Calu3 (cell line): Measurements from ENCODE around the gene FNDC3B. TPM values are rescaled to one million over a fixed set of nuclear protein-coding genes. Genes with fewer than 3 reads are reported as not detected.
"Not testable (repeated sequence)": the region's sequence is repeated elsewhere in the genome, so short reads cannot be mapped to it uniquely, and the experiment has no call there.

Source experiments
- BruUV-seq: library from RNA; stranded (reverse); fragments of 400-500 nt; replicated peaks from 2 replicates; lab custom pipeline; 2021; lab: Mats Ljungman, UMichigan
- CTCF ChIA-PET: fragments of 300-600 bp; sonication (Branson Sonifier 250); formaldehyde crosslinking; loops from one replicate; lab custom pipeline; 2022; ENCODE audit warnings: antibody characterized with exemption; lab: Charles Lee
- DNase-seq: peaks from one replicate; pipeline ENCODE4 v3.0.0; 2022
- H3K27ac Mint-ChIP-seq: one replicate; pipeline ENCODE4 v1.8.0; 2022; ENCODE audit warnings: mixed read lengths; ENCODE audit not compliant: unreplicated experiment
- H3K27me3 Mint-ChIP-seq: one replicate; pipeline ENCODE4 v1.8.0; 2022; ENCODE audit warnings: mixed read lengths; ENCODE audit not compliant: unreplicated experiment
- H3K36me3 Mint-ChIP-seq: one replicate; pipeline ENCODE4 v1.8.0; 2022; ENCODE audit warnings: mild to moderate bottlenecking, moderate library complexity, mixed read lengths; ENCODE audit not compliant: insufficient read depth, unreplicated experiment
- H3K4me1 Mint-ChIP-seq: one replicate; pipeline ENCODE4 v1.8.0; 2022; ENCODE audit warnings: mild to moderate bottlenecking, low read depth, mixed read lengths; ENCODE audit not compliant: unreplicated experiment
- H3K4me3 Mint-ChIP-seq: one replicate; pipeline ENCODE4 v1.8.0; 2022; ENCODE audit warnings: mild to moderate bottlenecking, low read depth, moderate library complexity, mixed read lengths; ENCODE audit not compliant: unreplicated experiment
- H3K9me3 Mint-ChIP-seq: one replicate; pipeline ENCODE4 v1.8.0; 2022; ENCODE audit warnings: low read depth, mixed read lengths; ENCODE audit not compliant: unreplicated experiment
- CTCF ChIP-seq: fragments of 200-600 bp; IDR thresholded peaks from one replicate; pipeline ENCODE4 v1.8.0; 2022; ENCODE audit warnings: antibody characterized with exemption; ENCODE audit not compliant: unreplicated experiment
- intact Hi-C: fragments of 100-400 bp; cut with micrococcal nuclease; formaldehyde crosslinking; loops from one replicate; pipeline ENCODE4 v1.10.0; 2022; ENCODE audit not compliant: unreplicated experiment
- total RNA-seq: library from RNA; stranded (reverse); gene quantifications from 2 replicates; pipeline ENCODE4 v1.2.3, GENCODE V29; 2022

Gene FNDC3B
- total RNA-seq, 1 experiment from 2014 or later: 453 TPM

GRCh38 chr3:171995486-171995885 lies 43.9 kb upstream of the FNDC3B start:
- H3K4me1 Mint-ChIP-seq: peaks cover 35% of the 10 kb centered on the region
- BruUV-seq: no TSS peak
- TF ChIP-seq CTCF: no peak
- H3K27me3 Mint-ChIP-seq: no peaks in the 10 kb centered on the region
- no peak overlapping the region for H3K4me3 Mint-ChIP-seq
- peaks cover 12% of the 10 kb centered on the region for H3K9me3 Mint-ChIP-seq
- no peak for DNase-seq
- no peak overlapping the region for H3K27ac Mint-ChIP-seq
- intact Hi-C loops: loop anchor here (2.0 kb wide), 1 partner anchor 51 kb away; no protein-coding TSS in a partner anchor
- H3K36me3 Mint-ChIP-seq: no peaks in the 10 kb centered on the region
- CTCF ChIA-PET: interaction anchor here (0.7 kb wide), 2 partner anchors 99 to 142 kb away, joined by 3 to 4 read pairs; no protein-coding TSS in a partner anchor

GRCh38 chr3:171996178-171996817 lies 43.1 kb upstream of the FNDC3B start:
- TF ChIP-seq CTCF: no peak
- no peak for DNase-seq
- no TSS peak for BruUV-seq
- no peaks in the 10 kb centered on the region for H3K36me3 Mint-ChIP-seq
- no peaks in the 10 kb centered on the region for H3K27me3 Mint-ChIP-seq
- no peak overlapping the region for H3K27ac Mint-ChIP-seq
- H3K4me1 Mint-ChIP-seq: peaks cover 29% of the 10 kb centered on the region
- peaks cover 12% of the 10 kb centered on the region for H3K9me3 Mint-ChIP-seq
- H3K4me3 Mint-ChIP-seq: no peak overlapping the region
- intact Hi-C loops: no loop called here
- CTCF ChIA-PET: no interaction called here

- H3K4me1 Mint-ChIP-seq: peaks cover 20% of the 10 kb centered on the region
- H3K9me3 Mint-ChIP-seq: peaks cover 12% of the 10 kb centered on the region
- H3K27ac Mint-ChIP-seq, CTCF ChIA-PET, H3K36me3 Mint-ChIP-seq, H3K4me3 Mint-ChIP-seq, DNase-seq, H3K27me3 Mint-ChIP-seq, BruUV-seq, intact Hi-C loops: not testable (repeated sequence)
Measured at GRCh38 chr3:171998731-171999130, 40.6 kb upstream of the FNDC3B start.

DNA sequence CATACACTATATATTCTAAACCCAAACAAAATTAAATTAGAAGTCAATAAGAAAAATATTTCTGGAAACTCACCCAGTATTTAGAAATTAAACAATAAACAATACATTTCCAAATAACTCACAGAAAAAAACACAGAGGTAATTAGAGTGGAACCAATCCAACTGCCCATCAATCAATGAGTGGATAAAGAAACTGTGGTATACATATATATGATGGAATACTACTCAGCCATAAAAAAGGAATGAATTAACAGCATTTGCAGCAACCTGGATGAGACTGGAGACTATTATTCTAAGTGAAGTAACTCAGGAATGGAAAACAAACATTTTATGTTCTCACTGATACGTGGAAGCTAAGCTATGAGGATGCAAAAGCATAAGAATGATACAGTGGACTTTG lies 37.8 kb upstream of the FNDC3B start:
- DNase-seq, H3K4me1 Mint-ChIP-seq, CTCF ChIA-PET, intact Hi-C loops, H3K27ac Mint-ChIP-seq, H3K9me3 Mint-ChIP-seq, BruUV-seq, H3K36me3 Mint-ChIP-seq, H3K4me3 Mint-ChIP-seq, H3K27me3 Mint-ChIP-seq: not testable (repeated sequence)

DNA sequence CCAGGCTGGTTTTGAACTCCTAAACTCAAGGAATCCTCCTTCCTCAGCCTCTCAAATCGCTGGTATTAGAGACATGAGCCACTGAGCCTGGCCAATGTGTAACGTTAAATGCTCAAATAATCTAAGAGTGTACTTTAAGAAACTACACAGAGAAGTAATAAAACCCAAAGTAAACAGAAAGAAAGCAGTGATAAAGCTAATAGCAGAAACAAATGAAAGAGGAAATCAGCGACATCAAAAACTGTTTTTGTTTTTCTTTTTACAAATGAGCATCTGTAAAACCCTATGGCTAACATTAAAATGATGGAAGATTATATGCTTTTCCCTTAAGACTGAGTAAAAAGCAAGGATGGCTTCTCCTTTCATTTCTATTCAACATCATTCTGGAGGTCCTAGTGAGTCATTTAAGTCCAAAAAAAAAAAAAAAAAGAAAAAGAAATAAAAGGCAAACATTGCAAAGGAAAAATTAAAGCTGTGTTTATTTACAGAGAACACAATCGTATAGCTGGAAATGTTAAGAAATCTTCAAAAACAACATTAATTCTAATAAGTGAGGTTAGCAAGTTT lies 36.8 kb upstream of the FNDC3B start:
- Mint-ChIP-seq H3K27ac (no peak overlapping the region), H3K36me3 (no peaks in the 10 kb centered on the region), H3K4me1 (no peaks in the 10 kb centered on the region), H3K27me3 (no peaks in the 10 kb centered on the region), H3K4me3 (no peak overlapping the region), H3K9me3 (peaks cover 6% of the 10 kb centered on the region)
- intact Hi-C loops: no loop called here
- TF ChIP-seq CTCF: no peak
- no TSS peak for BruUV-seq
- CTCF ChIA-PET: interaction anchor here (0.7 to 1.3 kb wide), 2 partner anchors 12 to 978 kb away, joined by 3 to 4 read pairs; no protein-coding TSS in a partner anchor
- no peak for DNase-seq
